IPS DF 6.9 (cell line): ENCODE results near the gene MAT2B.
"Not testable (repeated sequence)": the region's sequence is repeated elsewhere in the genome, so short reads cannot be mapped to it uniquely, and the experiment has no call there.

Experiments used
- DNase-seq: peaks from one replicate; pipeline ENCODE4 v3.0.0-alpha.2; 2013; ENCODE audit warnings: low read depth, low spot score
- H3K27ac ChIP-seq: one replicate; pipeline ENCODE4 v1.5.1; 2013; ENCODE audit warnings: low read length, control low read depth
- H3K27me3 ChIP-seq: 2 replicates; pipeline ENCODE4 v1.6.1; 2013; ENCODE audit warnings: mild to moderate bottlenecking, low read length; ENCODE audit not compliant: control insufficient read depth, insufficient read depth
- H3K36me3 ChIP-seq: 2 replicates; pipeline ENCODE4 v1.6.1; 2013; ENCODE audit warnings: low read length; ENCODE audit not compliant: control insufficient read depth, insufficient read depth
- H3K4me1 ChIP-seq: 2 replicates; pipeline ENCODE4 v1.6.1; 2013; ENCODE audit warnings: low read length; ENCODE audit not compliant: control insufficient read depth, insufficient read depth
- H3K4me3 ChIP-seq: 2 replicates; pipeline ENCODE4 v1.5.1; 2013; ENCODE audit warnings: mild to moderate bottlenecking, low read length
- H3K9me3 ChIP-seq: 2 replicates; pipeline ENCODE4 v1.6.1; 2013; ENCODE audit warnings: low read length, inconsistent platforms; ENCODE audit not compliant: control insufficient read depth, insufficient read depth
- WGBS: extraction: QIAGEN DNeasy Blood & Tissue Kit; methylation state at CpG from one replicate; pipeline ENCODE4 v1.1.7; 2013; ENCODE audit warnings: mixed read lengths, missing lambda C conversion rate; ENCODE audit not compliant: insufficient read length, insufficient coverage; 5-methylcytosine and 5-hydroxymethylcytosine counted together

Gene MAT2B

DNA sequence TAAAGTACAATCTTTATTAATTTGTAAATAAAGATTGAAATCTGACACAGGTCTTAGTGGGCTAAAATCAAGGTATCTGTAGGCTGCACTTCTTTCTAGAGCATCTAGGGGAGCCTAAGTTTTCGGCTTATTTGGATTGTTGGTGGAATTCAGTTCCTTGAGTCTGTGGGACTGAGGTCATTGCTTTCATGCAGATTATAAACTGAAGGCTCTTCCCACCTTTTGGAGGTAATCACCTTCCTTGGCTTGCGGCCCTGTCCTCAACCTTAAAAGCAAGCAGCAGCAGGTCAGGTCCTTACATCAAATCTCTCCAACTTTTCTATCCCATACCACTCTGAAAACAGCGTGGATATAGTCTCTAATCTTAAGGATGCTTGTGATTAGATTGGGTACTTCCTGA, 25.9 kb downstream of the MAT2B start:
- H3K36me3 ChIP-seq = no peaks in the 10 kb centered on the region
- no peaks in the 10 kb centered on the region for H3K9me3 ChIP-seq
- no peaks in the 10 kb centered on the region for H3K27me3 ChIP-seq
- no peak overlapping the region for H3K4me3 ChIP-seq
- H3K27ac ChIP-seq = no peak overlapping the region
- peaks cover 3% of the 10 kb centered on the region for H3K4me1 ChIP-seq
- no peak for DNase-seq
- WGBS = no CpG with 5 or more reads among the region's 3 CpGs

DNA sequence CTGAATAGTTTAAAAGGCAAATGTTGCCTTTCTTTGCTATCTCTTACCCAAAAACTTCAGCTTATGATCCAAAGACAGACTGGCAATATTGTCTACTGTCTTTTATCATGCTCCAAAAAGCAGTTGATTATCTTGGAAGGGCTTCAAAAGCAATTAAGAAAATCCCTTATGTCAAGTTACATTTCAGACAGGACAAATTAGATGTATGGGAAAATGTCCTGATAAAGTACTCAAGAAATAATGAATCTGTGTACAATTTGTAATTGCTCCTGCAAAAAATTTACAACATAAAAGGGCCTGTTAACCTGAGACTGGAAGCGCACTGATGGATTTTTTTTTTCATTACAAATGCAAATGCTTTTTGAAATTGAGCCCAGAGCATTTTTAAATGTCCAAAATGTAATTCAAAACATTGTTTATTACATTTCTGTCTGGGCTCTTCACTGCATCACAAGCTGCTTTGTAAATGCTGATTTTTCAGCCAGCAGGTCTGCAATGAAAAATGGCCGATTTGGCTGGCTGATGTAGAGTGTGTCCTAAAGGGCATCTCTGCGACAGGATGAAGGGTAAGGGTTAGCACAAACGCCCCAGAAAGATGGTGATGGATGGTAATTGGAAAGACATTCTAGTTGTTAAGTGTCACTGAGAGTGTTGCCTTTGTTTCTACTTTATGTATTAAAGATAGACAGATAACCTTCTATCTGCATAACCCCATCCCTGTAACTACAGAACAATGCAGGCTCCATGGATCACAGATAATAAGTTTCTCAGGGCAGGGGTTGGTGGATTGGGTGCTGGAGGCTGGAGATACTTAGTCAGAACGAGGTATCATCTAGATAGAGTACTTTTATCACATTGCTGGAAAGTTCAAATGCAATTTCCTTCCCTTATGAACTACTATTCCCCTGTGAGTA, 27.0 kb downstream of the MAT2B start:
- WGBS = no CpG with 5 or more reads among the region's 5 CpGs
- no peak for DNase-seq
- Histone ChIP-seq H3K36me3 (no peaks in the 10 kb centered on the region), H3K4me3 (no peak overlapping the region), H3K27ac (no peak overlapping the region), H3K27me3 (no peaks in the 10 kb centered on the region), H3K9me3 (no peaks in the 10 kb centered on the region), H3K4me1 (peaks cover 3% of the 10 kb centered on the region)

DNA sequence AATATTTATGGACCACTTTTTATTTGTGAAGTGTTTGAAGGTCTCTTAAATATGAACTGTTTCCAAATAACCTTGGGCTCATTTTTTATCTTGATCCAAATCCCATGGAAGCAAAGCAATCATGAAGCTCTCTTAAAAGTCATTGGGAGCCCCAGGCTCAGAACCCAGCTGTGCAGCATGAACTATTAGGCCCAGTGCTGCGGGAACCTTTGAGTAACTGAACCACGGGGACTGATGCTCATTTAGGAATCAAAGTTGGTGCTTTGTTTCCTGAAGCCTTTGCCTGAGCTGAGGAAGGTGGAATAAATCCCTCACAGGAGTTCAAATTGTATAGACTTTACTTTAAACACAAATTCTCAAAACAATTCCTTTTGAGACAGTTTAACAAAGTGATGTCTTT, 27.8 kb downstream of the MAT2B start:
- H3K27me3 ChIP-seq = no peaks in the 10 kb centered on the region
- H3K4me1 ChIP-seq = peaks cover 3% of the 10 kb centered on the region
- H3K9me3 ChIP-seq = no peaks in the 10 kb centered on the region
- H3K27ac ChIP-seq = no peak overlapping the region
- DNase-seq = no peak
- no peaks in the 10 kb centered on the region for H3K36me3 ChIP-seq
- no peak overlapping the region for H3K4me3 ChIP-seq
- no CpG with 5 or more reads among the region's 2 CpGs for WGBS

DNA sequence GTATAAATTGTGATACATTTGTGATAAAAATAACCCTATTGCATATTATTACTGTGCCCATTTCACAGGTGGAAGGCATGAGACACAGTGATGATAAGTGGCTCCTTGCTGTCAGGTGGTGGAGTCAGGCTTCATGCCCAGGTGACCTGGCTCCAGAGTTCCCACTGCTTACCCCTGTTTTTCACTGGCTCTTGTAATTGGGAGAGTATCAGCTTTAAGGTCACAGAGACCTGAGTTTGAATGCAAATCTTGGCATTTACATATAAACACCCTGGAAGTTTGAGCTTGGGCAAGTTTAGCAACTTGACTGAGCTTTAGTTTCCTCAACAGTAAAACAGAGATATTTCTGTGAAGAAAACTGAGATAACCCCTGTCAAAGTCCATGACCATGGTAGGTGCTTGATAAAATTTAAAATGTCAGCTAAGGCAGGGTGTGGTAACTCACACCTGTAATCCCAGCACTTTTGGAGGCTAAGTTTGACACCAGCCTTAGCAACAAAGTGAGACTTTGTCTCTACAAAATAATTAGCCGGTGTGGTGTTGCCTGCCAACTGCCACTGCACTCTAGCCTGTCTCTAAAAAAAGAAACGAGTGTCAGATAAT, 29.2 kb downstream of the MAT2B start:
- Histone ChIP-seq H3K27ac (no peak overlapping the region), H3K9me3 (no peaks in the 10 kb centered on the region), H3K36me3 (no peaks in the 10 kb centered on the region), H3K4me1 (peaks cover 3% of the 10 kb centered on the region), H3K27me3 (no peaks in the 10 kb centered on the region), H3K4me3 (no peak overlapping the region)
- WGBS = no CpG with 5 or more reads among the region's 2 CpGs
- peak; percentile 55 for DNase-seq

DNA sequence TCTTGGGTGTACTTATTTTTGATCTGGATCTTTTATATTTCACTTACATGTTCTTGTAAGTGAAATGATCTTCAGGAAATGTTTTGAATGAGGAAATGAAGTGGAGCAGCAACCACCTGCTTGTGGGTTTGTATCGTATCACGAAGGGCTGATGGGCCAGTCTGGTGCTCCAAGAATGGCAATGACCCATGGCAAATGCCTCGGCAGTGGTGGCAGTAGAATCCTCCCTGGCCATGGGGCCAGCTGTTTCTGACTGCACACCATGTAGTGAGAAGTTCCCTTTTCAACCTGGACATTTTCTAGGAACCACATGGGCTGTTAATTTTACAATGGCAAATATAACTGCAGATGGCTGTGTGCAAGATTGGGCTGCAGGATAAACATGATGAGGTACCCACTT, 29.9 kb downstream of the MAT2B start:
- Histone ChIP-seq H3K27me3 (no peaks in the 10 kb centered on the region), H3K27ac (no peak overlapping the region), H3K4me3 (no peak overlapping the region), H3K9me3 (no peaks in the 10 kb centered on the region), H3K36me3 (no peaks in the 10 kb centered on the region), H3K4me1 (peaks cover 3% of the 10 kb centered on the region)
- no peak for DNase-seq
- no CpG with 5 or more reads among the region's 3 CpGs for WGBS

DNA sequence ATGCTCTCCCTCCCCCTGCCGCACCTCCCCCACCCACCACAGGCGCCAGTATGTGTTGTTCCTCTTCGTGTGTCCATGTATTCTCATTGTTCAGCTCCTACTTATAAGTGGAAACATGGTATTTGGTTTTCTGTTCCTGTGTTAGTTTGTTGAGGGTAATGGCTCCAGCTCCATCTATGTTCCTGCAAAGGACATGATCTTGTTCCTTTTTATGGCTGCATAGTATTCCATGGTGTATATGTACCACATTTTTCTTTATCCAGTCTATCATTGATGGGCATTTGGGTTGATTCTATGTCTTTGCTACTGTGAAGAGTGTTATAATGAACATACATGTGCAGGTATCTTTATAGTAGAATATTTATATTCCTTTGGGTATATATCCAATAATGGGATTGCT, 31.0 kb downstream of the MAT2B start:
- not testable (repeated sequence) for DNase-seq, H3K9me3 ChIP-seq, H3K36me3 ChIP-seq, H3K4me1 ChIP-seq, H3K27me3 ChIP-seq, H3K27ac ChIP-seq, H3K4me3 ChIP-seq
- WGBS = no CpG with 5 or more reads among the region's 3 CpGs

DNA sequence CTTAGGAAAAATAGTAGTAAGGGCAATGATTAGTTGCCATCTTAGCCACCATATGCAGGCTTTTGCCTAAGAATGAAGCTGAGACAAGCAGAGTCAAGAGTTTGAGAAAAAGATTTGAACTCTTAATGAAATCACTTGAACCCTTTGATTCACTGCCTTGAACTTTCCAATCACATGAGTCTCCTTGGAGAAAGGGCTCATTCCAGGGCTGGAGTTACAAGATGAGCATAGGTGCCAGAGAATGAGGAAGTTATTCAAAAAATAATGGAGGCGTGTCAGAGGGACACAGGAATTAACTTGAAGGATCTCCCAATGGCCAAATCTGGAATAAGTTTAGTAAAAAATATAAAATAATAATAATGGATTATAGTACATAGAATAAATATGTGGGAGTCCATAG, 35.3 kb downstream of the MAT2B start:
- Histone ChIP-seq H3K4me3 (no peak overlapping the region), H3K27me3 (no peaks in the 10 kb centered on the region), H3K36me3 (no peaks in the 10 kb centered on the region), H3K4me1 (no peaks in the 10 kb centered on the region; the same call in 1 of the 2 replicates), H3K9me3 (no peaks in the 10 kb centered on the region), H3K27ac (no peak overlapping the region)
- DNase-seq = no peak
- WGBS = no CpG with 5 or more reads among the region's 1 CpG

DNA sequence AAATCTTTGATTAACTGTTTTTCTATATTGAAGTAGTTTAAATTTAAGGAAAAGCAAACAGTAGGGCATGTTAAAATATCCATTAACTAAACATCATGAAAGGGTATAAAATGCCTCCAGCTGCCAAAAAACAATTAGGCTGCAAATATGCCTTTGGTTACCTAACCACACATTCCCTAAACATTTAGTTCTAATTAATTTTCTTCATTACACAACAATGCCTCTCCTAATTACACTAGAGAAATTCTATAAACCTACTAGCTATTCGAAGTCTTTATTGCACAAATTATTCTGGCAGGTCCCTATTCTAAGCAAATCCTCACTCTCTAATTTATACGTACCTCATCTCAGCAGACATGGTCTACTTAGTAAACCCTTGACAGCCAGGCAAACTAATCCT, 37.4 kb downstream of the MAT2B start:
- no peak overlapping the region for H3K27ac ChIP-seq
- DNase-seq = no peak
- H3K36me3 ChIP-seq = no peaks in the 10 kb centered on the region
- no peak overlapping the region for H3K4me3 ChIP-seq
- no peaks in the 10 kb centered on the region for H3K9me3 ChIP-seq
- no peaks in the 10 kb centered on the region; the same call in 1 of the 2 replicates for H3K4me1 ChIP-seq
- no peaks in the 10 kb centered on the region for H3K27me3 ChIP-seq
- WGBS = 100% methylated on average over 1 of the region's 2 CpGs

DNA sequence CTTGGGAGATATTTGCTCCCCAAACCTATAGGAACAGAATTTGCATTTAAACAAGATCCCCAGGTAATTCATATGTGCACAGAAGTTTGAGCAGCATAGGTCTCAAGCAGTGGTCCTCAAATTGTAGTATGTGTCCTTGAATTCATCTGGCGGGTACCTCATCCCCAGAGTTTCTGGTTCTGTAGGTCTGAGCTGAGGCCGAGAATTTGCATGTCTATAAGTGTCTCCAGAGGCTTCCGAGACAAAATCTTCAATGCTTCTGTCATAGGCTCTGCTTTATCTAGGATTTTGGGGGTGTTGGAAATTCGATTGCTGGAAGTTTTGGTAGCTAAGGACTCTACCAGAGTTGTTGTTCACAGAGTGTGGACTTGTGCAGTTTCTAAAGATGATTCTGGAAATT, 38.6 kb downstream of the MAT2B start:
- no peaks in the 10 kb centered on the region for H3K27me3 ChIP-seq

DNA sequence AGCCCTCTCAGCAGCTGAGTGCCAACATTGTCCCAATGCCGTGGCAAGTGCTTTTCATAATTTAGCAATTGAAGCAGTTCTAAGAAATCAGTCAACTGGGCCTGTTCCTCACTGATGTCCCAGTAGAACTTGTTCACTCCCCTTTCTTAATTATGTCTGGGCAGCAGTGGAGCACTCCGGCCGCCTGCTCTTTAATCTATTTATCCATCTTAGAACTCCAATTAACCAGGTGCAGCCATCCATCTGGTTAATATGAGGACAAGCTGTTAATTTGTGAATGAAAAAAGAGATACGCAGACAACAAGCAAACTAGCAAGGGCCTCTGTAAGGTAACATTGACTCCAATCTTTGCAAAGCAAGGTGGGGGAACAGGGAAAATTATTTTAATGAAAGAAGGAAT, 39.4 kb downstream of the MAT2B start:
- no peaks in the 10 kb centered on the region for H3K9me3 ChIP-seq
- no peak overlapping the region for H3K27ac ChIP-seq
- H3K36me3 ChIP-seq = no peaks in the 10 kb centered on the region
- no CpG with 5 or more reads among the region's 4 CpGs for WGBS
- no peak for DNase-seq
- H3K27me3 ChIP-seq = no peaks in the 10 kb centered on the region
- no peaks in the 10 kb centered on the region; the same call in 1 of the 2 replicates for H3K4me1 ChIP-seq
- no peak overlapping the region for H3K4me3 ChIP-seq

More for the DNA sequence above, 38.6 kb downstream of the MAT2B start:
- Histone ChIP-seq H3K9me3 (no peaks in the 10 kb centered on the region), H3K4me3 (no peak overlapping the region), H3K27ac (no peak overlapping the region), H3K36me3 (no peaks in the 10 kb centered on the region), H3K4me1 (no peaks in the 10 kb centered on the region; the same call in 1 of the 2 replicates)
- no peak for DNase-seq
- no CpG with 5 or more reads among the region's 4 CpGs for WGBS
